Activated T-cell treated with anti-CD3 and anti-CD28 coated beads, Interleukin-2, amount 50 U/mL, for 72 hours (primary cell): ENCODE data around the gene RHOH. TPM values are rescaled to one million over a fixed set of nuclear protein-coding genes. Genes with fewer than 3 reads are reported as not detected.

ENCODE experiments used
- ATAC-seq, 2 donors: fragments of 150-1000 bp; cut with Tn5 transposase; replicated peaks in 1 of 2; 2 replicates each; pipeline ENCODE4 v1.10.0; 2021; ENCODE audit warnings: moderate library complexity in 2 of 2, mild to moderate bottlenecking in 1 of 2
- DNase-seq, 2 donors: peaks; one replicate each; pipeline ENCODE4 v3.0.0; 2021 to 2022; ENCODE audit warnings: mixed read lengths in 1 of 2
- H3K27ac Mint-ChIP-seq: one replicate; pipeline ENCODE4 v1.8.0; 2022; ENCODE audit warnings: mild to moderate bottlenecking, moderate library complexity, mixed read lengths
- H3K27me3 Mint-ChIP-seq: one replicate; pipeline ENCODE4 v1.8.0; 2022; ENCODE audit warnings: low read depth, mixed read lengths
- H3K36me3 Mint-ChIP-seq, 2 donors: one replicate each; pipeline ENCODE4 v1.8.0; 2022; ENCODE audit warnings: mixed read lengths in 2 of 2, mild to moderate bottlenecking in 1 of 2; ENCODE audit not compliant: insufficient read depth in 2 of 2
- H3K4me1 Mint-ChIP-seq: one replicate; pipeline ENCODE4 v1.8.0; 2022; ENCODE audit warnings: low read depth, mixed read lengths
- H3K4me3 Mint-ChIP-seq, 2 donors: one replicate each; pipeline ENCODE4 v1.8.0; 2022; ENCODE audit warnings: mild to moderate bottlenecking in 2 of 2, mixed read lengths in 2 of 2, moderate library complexity in 2 of 2
- H3K9me3 Mint-ChIP-seq, 2 donors: one replicate each; pipeline ENCODE4 v1.8.0; 2022; ENCODE audit warnings: mixed read lengths in 2 of 2
- total RNA-seq, 2 donors: library from RNA; stranded (reverse); gene quantifications; one replicate each; pipeline ENCODE4 v1.2.3, GENCODE V29; 2022

Gene RHOH
- total RNA-seq, 2 donors from 2014 or later, result 150 to 182 TPM

- peaks cover 28 to 50% of the 10 kb centered on the region in 2 donors for H3K36me3 Mint-ChIP-seq
- peak overlapping the region; percentile 78 to 95 for H3K4me3 Mint-ChIP-seq
- peaks cover 97% of the 10 kb centered on the region for H3K4me1 Mint-ChIP-seq
- no peaks in the 10 kb centered on the region for H3K9me3 Mint-ChIP-seq
- H3K27ac Mint-ChIP-seq, result peak overlapping the region; percentile 98
- peak; percentile 78 to 85 for DNase-seq
- H3K27me3 Mint-ChIP-seq, result no peaks in the 10 kb centered on the region
- peak; percentile 96 for ATAC-seq
These were observed 42.1 kb downstream of the RHOH start for GRCh38 chr4:40238700-40239548.

GRCh38 chr4:40240040-40240653 lies 43.3 kb downstream of the RHOH start:
- ATAC-seq (no peak), DNase-seq (no peak)
- peaks cover 29 to 51% of the 10 kb centered on the region in 2 donors for H3K36me3 Mint-ChIP-seq
- no peaks in the 10 kb centered on the region for H3K9me3 Mint-ChIP-seq
- H3K4me3 Mint-ChIP-seq, result peak overlapping the region; percentile 78 to 95
- no peaks in the 10 kb centered on the region for H3K27me3 Mint-ChIP-seq
- peak overlapping the region; percentile 98 for H3K27ac Mint-ChIP-seq
- H3K4me1 Mint-ChIP-seq, result peaks cover 94% of the 10 kb centered on the region

GRCh38 chr4:40241026-40241425 lies 44.2 kb downstream of the RHOH start:
- peaks cover 31 to 51% of the 10 kb centered on the region in 2 donors for H3K36me3 Mint-ChIP-seq
- DNase-seq, result no peak
- H3K4me1 Mint-ChIP-seq, result peaks cover 94% of the 10 kb centered on the region
- H3K27ac Mint-ChIP-seq, result peak overlapping the region; percentile 97
- no peaks in the 10 kb centered on the region for H3K9me3 Mint-ChIP-seq
- no peaks in the 10 kb centered on the region for H3K27me3 Mint-ChIP-seq
- peak overlapping the region; percentile 78 to 84 for H3K4me3 Mint-ChIP-seq
- ATAC-seq, result no peak

GRCh38 chr4:40241941-40242340 lies 45.1 kb downstream of the RHOH start:
- Mint-ChIP-seq H3K27ac (peak overlapping the region; percentile 97), H3K9me3 (no peaks in the 10 kb centered on the region), H3K4me1 (peaks cover 94% of the 10 kb centered on the region), H3K27me3 (no peaks in the 10 kb centered on the region), H3K36me3 (peaks cover 31 to 46% of the 10 kb centered on the region in 2 donors), H3K4me3 (peak overlapping the region; percentile 78 to 84)
- ATAC-seq (no peak), DNase-seq (no peak)

- H3K4me3 Mint-ChIP-seq, result peak overlapping the region; percentile 78 to 84
- H3K9me3 Mint-ChIP-seq, result no peaks in the 10 kb centered on the region
- H3K27ac Mint-ChIP-seq, result peak overlapping the region; percentile 97
- H3K4me1 Mint-ChIP-seq, result peaks cover 91% of the 10 kb centered on the region
- ATAC-seq (peak in 1 of 2 donors; percentile 8), DNase-seq (no peak)
- H3K36me3 Mint-ChIP-seq, result peaks cover 28 to 44% of the 10 kb centered on the region in 2 donors
- no peaks in the 10 kb centered on the region for H3K27me3 Mint-ChIP-seq
These were observed 46.6 kb downstream of the RHOH start for GRCh38 chr4:40243386-40243948.

GRCh38 chr4:40244606-40245005 lies 47.8 kb downstream of the RHOH start:
- Mint-ChIP-seq H3K36me3 (peaks cover 28 to 42% of the 10 kb centered on the region in 2 donors), H3K27me3 (no peaks in the 10 kb centered on the region), H3K27ac (peak overlapping the region; percentile 94), H3K4me1 (peaks cover 91% of the 10 kb centered on the region), H3K4me3 (peak overlapping the region; percentile 59 to 70), H3K9me3 (no peaks in the 10 kb centered on the region)
- ATAC-seq, result no peak
- DNase-seq, result no peak

- H3K9me3 Mint-ChIP-seq, result no peaks in the 10 kb centered on the region
- peak overlapping the region; percentile 18 to 31 for H3K4me3 Mint-ChIP-seq
- H3K36me3 Mint-ChIP-seq, result peaks cover 24 to 36% of the 10 kb centered on the region in 2 donors
These were observed 48.7 kb downstream of the RHOH start for GRCh38 chr4:40245550-40245949.

GRCh38 chr4:40246011-40246900 lies 49.4 kb downstream of the RHOH start:
- Mint-ChIP-seq H3K27ac (peak overlapping the region; percentile 94), H3K4me3 (peak overlapping the region; percentile 18 to 31), H3K4me1 (peaks cover 95% of the 10 kb centered on the region), H3K36me3 (peaks cover 22 to 34% of the 10 kb centered on the region in 2 donors), H3K27me3 (no peaks in the 10 kb centered on the region), H3K9me3 (peaks cover 0 to under 1% of the 10 kb centered on the region in 2 donors)
- ATAC-seq (no peak), DNase-seq (no peak)

More at GRCh38 chr4:40245550-40245949, 48.7 kb downstream of the RHOH start:
- peak overlapping the region; percentile 94 for H3K27ac Mint-ChIP-seq
- peaks cover 91% of the 10 kb centered on the region for H3K4me1 Mint-ChIP-seq
- H3K27me3 Mint-ChIP-seq, result no peaks in the 10 kb centered on the region
- no peak for DNase-seq
- no peak for ATAC-seq

GRCh38 chr4:40246938-40247337 lies 50.1 kb downstream of the RHOH start:
- Mint-ChIP-seq H3K4me1 (peaks cover 95% of the 10 kb centered on the region), H3K27ac (peak overlapping the region; percentile 94), H3K4me3 (peak overlapping the region in 1 of 2 donors; percentile 15), H3K36me3 (peaks cover 22 to 28% of the 10 kb centered on the region in 2 donors), H3K27me3 (no peaks in the 10 kb centered on the region), H3K9me3 (peaks cover 0 to 3% of the 10 kb centered on the region in 2 donors)
- ATAC-seq (no peak), DNase-seq (no peak)

GRCh38 chr4:40247350-40247749 lies 50.5 kb downstream of the RHOH start:
- peak; percentile 57 to 60 for DNase-seq
- Mint-ChIP-seq H3K9me3 (peaks cover 0 to 3% of the 10 kb centered on the region in 2 donors), H3K27me3 (no peaks in the 10 kb centered on the region), H3K4me3 (peak overlapping the region in 1 of 2 donors; percentile 15), H3K36me3 (peaks cover 20 to 25% of the 10 kb centered on the region in 2 donors), H3K27ac (peak overlapping the region; percentile 94), H3K4me1 (peaks cover 91% of the 10 kb centered on the region)
- peak; percentile 35 to 41 for ATAC-seq

- DNase-seq, result no peak
- Mint-ChIP-seq H3K4me1 (peaks cover 90% of the 10 kb centered on the region), H3K9me3 (peaks cover 0 to 3% of the 10 kb centered on the region in 2 donors), H3K27me3 (no peaks in the 10 kb centered on the region), H3K36me3 (peaks cover 0 to 3% of the 10 kb centered on the region in 2 donors), H3K27ac (peak overlapping the region; percentile 73), H3K4me3 (peak overlapping the region; percentile 30 to 45)
- peak; percentile 58 to 67 for ATAC-seq
These were observed 54.5 kb downstream of the RHOH start for GRCh38 chr4:40251366-40251765.

GRCh38 chr4:40253906-40254305 lies 57.1 kb downstream of the RHOH start:
- peak overlapping the region; percentile 99 for H3K27ac Mint-ChIP-seq
- H3K27me3 Mint-ChIP-seq, result no peaks in the 10 kb centered on the region
- H3K9me3 Mint-ChIP-seq, result peaks cover 0 to 3% of the 10 kb centered on the region in 2 donors
- no peak for ATAC-seq
- peaks cover 93% of the 10 kb centered on the region for H3K4me1 Mint-ChIP-seq
- H3K36me3 Mint-ChIP-seq, result peaks cover 0 to 1% of the 10 kb centered on the region in 2 donors
- no peak for DNase-seq
- H3K4me3 Mint-ChIP-seq, result peak overlapping the region; percentile 61 to 82
